Measurements from ENCODE around the gene GRIN2A.

DNA sequence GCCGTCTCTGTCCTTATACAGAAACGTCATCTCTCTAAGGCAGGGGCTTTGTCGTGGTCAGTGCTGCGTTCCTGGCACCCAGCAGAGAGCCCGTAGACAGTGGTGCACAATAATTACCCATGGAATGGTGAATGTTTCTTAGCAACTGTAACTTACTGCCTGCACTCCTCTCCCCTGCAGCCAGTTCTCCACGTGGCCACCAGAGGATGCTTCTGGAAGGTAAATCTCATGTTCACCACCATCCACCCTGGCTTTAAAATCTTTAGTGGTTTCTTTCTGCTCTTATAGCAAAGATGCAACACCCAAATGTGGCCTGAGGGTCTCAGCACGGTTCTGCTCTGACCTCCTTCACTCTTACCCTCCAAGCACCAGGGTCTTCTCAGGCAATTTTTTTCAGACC lies 150.8 kb downstream of the GRIN2A start:
- no peak for TF ChIP-seq POLR2A (IDR thresholded peaks at IDR 0.05; ENCODE audit: low read length)
- no peak for TF ChIP-seq GATA1 (IDR thresholded peaks at IDR 0.05; ENCODE audit: low read depth, low read length)

All from erythroblast (primary cell).